ENCODE data around the gene CASR.

The CASR gene

GRCh38 chr3:122260206-122260605 lies 76.7 kb downstream of the CASR start:
- TF ChIP-seq GATA2 (IDR thresholded peaks at IDR 0.05; ENCODE audit: low read depth, low read length) (no peak), GATA3 (IDR thresholded peaks at IDR 0.05; ENCODE audit: low read depth, low read length) (no peak)

GRCh38 chr3:122263058-122263457 lies 79.6 kb downstream of the CASR start:
- TF ChIP-seq GATA2 (IDR thresholded peaks at IDR 0.05; ENCODE audit: low read depth, low read length) (no peak), GATA3 (IDR thresholded peaks at IDR 0.05; ENCODE audit: low read depth, low read length) (no peak)

GRCh38 chr3:122263974-122264588 lies 80.6 kb downstream of the CASR start:
- no peak for TF ChIP-seq GATA2 (IDR thresholded peaks at IDR 0.05; ENCODE audit: low read depth, low read length)
- TF ChIP-seq GATA3 (IDR thresholded peaks at IDR 0.05; ENCODE audit: low read depth, low read length), result no peak

GRCh38 chr3:122265957-122266356 lies 82.5 kb downstream of the CASR start:
- TF ChIP-seq GATA2 (IDR thresholded peaks at IDR 0.05; ENCODE audit: low read depth, low read length), result no peak

- TF ChIP-seq GATA3 (IDR thresholded peaks at IDR 0.05; ENCODE audit: low read depth, low read length) (no peak), GATA2 (IDR thresholded peaks at IDR 0.05; ENCODE audit: low read depth, low read length) (no peak)
Measured at GRCh38 chr3:122268257-122269024, 85.0 kb downstream of the CASR start.

- no peak for TF ChIP-seq GATA3 (IDR thresholded peaks at IDR 0.05; ENCODE audit: low read depth, low read length)
- TF ChIP-seq GATA2 (IDR thresholded peaks at IDR 0.05; ENCODE audit: low read depth, low read length), result no peak
Measured at GRCh38 chr3:122269045-122269444, 85.6 kb downstream of the CASR start.

- TF ChIP-seq GATA2 (IDR thresholded peaks at IDR 0.05; ENCODE audit: low read depth, low read length), result no peak
- no peak for TF ChIP-seq GATA3 (IDR thresholded peaks at IDR 0.05; ENCODE audit: low read depth, low read length)
Measured at GRCh38 chr3:122271246-122271898, 87.9 kb downstream of the CASR start.

GRCh38 chr3:122272879-122273278 lies 89.4 kb downstream of the CASR start:
- no peak for TF ChIP-seq GATA3 (IDR thresholded peaks at IDR 0.05; ENCODE audit: low read depth, low read length)
- no peak for TF ChIP-seq GATA2 (IDR thresholded peaks at IDR 0.05; ENCODE audit: low read depth, low read length)

- TF ChIP-seq GATA3 (IDR thresholded peaks at IDR 0.05; ENCODE audit: low read depth, low read length), result no peak
- no peak for TF ChIP-seq GATA2 (IDR thresholded peaks at IDR 0.05; ENCODE audit: low read depth, low read length)
Measured at GRCh38 chr3:122273498-122273897, 90.0 kb downstream of the CASR start.

- no peak for TF ChIP-seq GATA3 (IDR thresholded peaks at IDR 0.05; ENCODE audit: low read depth, low read length)
Measured at GRCh38 chr3:122281891-122282290, 98.4 kb downstream of the CASR start.

GRCh38 chr3:122283796-122284445 lies 100.5 kb downstream of the CASR start:
- TF ChIP-seq GATA3 (IDR thresholded peaks at IDR 0.05; ENCODE audit: low read depth, low read length) (no peak), GATA2 (IDR thresholded peaks at IDR 0.05; ENCODE audit: low read depth, low read length) (no peak)

- no peak for TF ChIP-seq GATA3 (IDR thresholded peaks at IDR 0.05; ENCODE audit: low read depth, low read length)
- TF ChIP-seq GATA2 (IDR thresholded peaks at IDR 0.05; ENCODE audit: low read depth, low read length), result no peak
Measured at GRCh38 chr3:122284486-122284885, 101.0 kb downstream of the CASR start.

- TF ChIP-seq GATA3 (IDR thresholded peaks at IDR 0.05; ENCODE audit: low read depth, low read length) (no peak), GATA2 (IDR thresholded peaks at IDR 0.05; ENCODE audit: low read depth, low read length) (no peak)
Measured at GRCh38 chr3:122294359-122294758, 110.9 kb downstream of the CASR start.

GRCh38 chr3:122295266-122296062 lies 112.0 kb downstream of the CASR start:
- TF ChIP-seq GATA2 (IDR thresholded peaks at IDR 0.05; ENCODE audit: low read depth, low read length) (no peak), GATA3 (IDR thresholded peaks at IDR 0.05; ENCODE audit: low read depth, low read length) (no peak)

Measured in SH-SY5Y (cell line).